AG04449 (cell line): ENCODE measurements around the gene NEK11.

Experiments
- CTCF ChIA-PET: fragments of 350-600 bp; formaldehyde crosslinking; extraction: SDS; loops from one replicate; lab custom pipeline; 2021; ENCODE audit warnings: antibody characterized with exemption; lab: Yijun Ruan, JAX
- POLR2A ChIA-PET: fragments of 400-600, 350-600 bp; formaldehyde crosslinking; extraction: SDS; loops from one replicate; lab custom pipeline; 2020; ENCODE audit warnings: antibody characterized with exemption, inconsistent platforms; lab: Yijun Ruan, JAX
- DNase-seq: peaks from one replicate; pipeline ENCODE4 v3.0.0-alpha.2; 2010; ENCODE audit warnings: low read depth, low spot score
- H3K4me3 ChIP-seq: 2 replicates; pipeline ENCODE4 v1.5.1; 2011; ENCODE audit warnings: low read depth, mild to moderate bottlenecking, control low read depth, low read length
- TF ChIP-seq, protein P1 (sequence below): IDR thresholded peaks from one replicate; pipeline ENCODE4 v1.5.1; 2011; ENCODE audit warnings: mild to moderate bottlenecking, moderate library complexity, low read length, control low read depth, inconsistent platforms; ENCODE audit not compliant: insufficient read depth; ENCODE audit errors: missing control alignments

NEK11 gene

DNA sequence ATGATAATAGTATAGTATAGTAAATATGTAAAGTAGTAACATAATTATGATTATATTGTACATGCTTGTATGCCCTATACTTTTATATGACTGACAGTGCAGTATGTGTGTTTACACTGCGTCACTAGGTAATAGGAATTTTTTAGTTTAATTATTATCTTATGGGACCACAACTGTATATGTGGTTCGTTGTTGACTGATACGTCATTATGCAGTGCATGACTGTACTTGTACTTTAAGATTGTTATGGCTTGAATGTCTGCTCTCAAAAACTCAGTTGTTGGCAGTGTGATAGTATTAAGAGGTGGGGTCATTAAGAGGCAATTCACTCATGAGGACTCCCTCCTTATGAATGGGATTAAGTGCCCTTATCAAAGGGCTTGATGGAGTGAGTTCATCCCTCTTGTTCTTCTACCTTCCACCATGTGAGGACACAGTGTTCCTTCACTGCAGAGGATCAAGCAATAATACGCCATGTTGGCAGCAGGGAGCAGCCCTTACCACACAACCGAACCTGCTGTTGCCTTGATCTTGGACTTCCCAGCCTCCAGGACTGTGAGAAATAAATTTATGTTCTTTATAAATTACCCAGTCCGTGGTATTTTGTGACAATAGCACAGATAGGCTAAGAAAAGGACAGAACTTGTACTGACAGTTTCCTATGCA is 152.2 kb downstream of the NEK11 start:
- DNase-seq, result no peak
- no peak overlapping the region for H3K4me3 ChIP-seq
- TF ChIP-seq, protein P1, sequence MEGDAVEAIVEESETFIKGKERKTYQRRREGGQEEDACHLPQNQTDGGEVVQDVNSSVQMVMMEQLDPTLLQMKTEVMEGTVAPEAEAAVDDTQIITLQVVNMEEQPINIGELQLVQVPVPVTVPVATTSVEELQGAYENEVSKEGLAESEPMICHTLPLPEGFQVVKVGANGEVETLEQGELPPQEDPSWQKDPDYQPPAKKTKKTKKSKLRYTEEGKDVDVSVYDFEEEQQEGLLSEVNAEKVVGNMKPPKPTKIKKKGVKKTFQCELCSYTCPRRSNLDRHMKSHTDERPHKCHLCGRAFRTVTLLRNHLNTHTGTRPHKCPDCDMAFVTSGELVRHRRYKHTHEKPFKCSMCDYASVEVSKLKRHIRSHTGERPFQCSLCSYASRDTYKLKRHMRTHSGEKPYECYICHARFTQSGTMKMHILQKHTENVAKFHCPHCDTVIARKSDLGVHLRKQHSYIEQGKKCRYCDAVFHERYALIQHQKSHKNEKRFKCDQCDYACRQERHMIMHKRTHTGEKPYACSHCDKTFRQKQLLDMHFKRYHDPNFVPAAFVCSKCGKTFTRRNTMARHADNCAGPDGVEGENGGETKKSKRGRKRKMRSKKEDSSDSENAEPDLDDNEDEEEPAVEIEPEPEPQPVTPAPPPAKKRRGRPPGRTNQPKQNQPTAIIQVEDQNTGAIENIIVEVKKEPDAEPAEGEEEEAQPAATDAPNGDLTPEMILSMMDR, result no peak
- ChIA-PET POLR2A (no interaction called here), CTCF (no interaction called here)

DNA sequence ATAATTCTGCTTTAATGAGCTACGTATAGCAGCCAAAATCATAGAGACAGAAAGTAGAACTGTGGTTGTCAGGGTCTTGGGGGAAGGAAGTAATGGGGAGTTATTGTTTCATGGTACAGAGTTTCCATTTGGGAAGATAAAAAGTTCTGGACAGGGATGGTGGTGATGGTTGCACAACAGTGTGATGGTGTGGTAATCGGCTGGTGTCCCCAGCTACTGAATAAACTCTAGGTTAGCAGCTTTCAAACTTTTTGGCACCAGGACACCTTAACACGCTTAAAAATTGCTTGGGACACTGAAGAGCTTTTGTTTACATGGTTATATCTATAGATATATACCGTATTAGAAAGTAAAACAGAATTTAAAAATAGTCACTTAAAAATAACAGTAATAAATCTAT is 166.0 kb downstream of the NEK11 start:
- ChIA-PET CTCF (no interaction called here), POLR2A (interaction anchor here (0.8 kb wide), 1 partner anchor 29 kb away, joined by 3 read pairs; no protein-coding TSS in a partner anchor)
- no peak overlapping the region for H3K4me3 ChIP-seq
- no peak for DNase-seq
- TF ChIP-seq, protein P1, result no peak

DNA sequence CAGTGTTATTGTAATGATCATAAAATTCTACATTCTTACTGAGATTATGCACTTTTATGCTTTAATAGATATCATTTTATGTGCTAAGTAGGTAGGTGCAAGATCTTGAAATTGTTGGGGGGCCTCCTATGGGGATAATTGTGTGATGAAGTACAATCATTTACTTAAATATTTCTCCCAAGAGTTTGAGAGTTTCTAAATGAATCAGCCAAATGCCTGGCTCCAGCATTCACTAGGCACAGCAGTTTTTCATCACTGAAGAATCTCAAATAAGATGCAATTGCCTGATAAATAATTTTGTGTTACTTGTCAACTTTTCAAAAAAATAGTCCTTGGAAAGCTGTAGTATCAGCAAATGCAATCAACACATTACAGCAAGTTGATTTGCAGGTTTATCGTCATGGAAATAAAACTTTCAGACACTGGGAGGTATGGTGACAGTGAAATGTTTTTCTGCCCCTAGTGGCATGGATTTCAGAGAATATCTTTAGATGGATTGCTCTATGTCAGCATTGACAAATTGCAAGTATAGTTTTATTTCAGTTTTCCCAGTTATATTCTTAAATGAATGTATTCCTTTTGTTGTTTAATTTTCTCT is 167.1 kb downstream of the NEK11 start:
- TF ChIP-seq, protein P1, result no peak
- POLR2A ChIA-PET, result no interaction called here
- CTCF ChIA-PET, result no interaction called here

DNA sequence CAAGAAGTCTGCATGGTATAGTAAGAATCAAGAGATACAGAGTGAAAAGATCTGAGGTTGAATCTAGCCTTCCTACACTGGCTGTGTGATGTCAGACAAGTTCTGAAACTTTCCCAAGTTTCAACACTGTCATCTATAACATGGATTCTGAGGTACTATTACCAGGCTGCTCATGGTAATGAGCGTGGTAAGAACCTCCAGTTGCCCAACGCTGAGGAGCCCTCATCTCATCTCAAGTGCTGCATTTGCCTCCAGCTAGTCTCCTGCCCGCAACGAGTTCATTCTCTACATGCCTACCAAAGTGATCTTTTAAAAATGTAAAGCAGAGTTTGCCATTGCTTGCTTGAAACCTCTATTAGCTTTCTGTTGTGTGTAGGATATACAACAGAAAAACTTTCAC is 168.1 kb downstream of the NEK11 start:
- no peak overlapping the region for H3K4me3 ChIP-seq
- no peak for DNase-seq
- POLR2A ChIA-PET, result no interaction called here
- TF ChIP-seq, protein P1, result no peak
- CTCF ChIA-PET, result no interaction called here

More for the DNA sequence above, 167.1 kb downstream of the NEK11 start:
- no peak overlapping the region for H3K4me3 ChIP-seq
- no peak for DNase-seq

DNA sequence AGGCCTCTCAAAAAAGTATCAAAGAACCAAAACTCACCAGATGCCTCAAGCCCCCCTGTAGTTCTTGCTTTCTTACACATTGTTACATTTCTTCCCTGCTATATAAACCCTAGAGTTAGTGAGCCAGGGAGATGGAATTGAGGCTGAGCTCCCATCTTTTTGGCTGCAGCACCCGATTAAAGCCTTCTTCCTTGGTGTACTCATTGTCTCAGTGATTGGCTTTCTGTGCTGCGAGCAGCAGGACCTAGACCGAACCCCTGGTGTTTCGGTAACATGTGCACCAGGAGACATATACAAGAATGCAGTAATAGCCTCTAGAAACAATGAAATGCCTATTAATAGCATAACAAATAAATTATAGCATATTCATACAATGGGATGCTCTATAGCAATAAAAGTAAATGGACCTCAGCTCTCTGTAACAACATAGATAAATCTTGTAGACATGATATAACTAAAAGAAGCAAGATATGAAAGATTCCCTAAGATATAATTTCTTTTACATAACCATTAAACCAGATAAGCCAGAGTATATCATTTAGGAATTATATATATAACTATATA is 174.0 kb downstream of the NEK11 start:
- DNase-seq, result no peak
- ChIA-PET POLR2A (no interaction called here), CTCF (no interaction called here)
- TF ChIP-seq, protein P1, result no peak
- H3K4me3 ChIP-seq, result no peak overlapping the region

DNA sequence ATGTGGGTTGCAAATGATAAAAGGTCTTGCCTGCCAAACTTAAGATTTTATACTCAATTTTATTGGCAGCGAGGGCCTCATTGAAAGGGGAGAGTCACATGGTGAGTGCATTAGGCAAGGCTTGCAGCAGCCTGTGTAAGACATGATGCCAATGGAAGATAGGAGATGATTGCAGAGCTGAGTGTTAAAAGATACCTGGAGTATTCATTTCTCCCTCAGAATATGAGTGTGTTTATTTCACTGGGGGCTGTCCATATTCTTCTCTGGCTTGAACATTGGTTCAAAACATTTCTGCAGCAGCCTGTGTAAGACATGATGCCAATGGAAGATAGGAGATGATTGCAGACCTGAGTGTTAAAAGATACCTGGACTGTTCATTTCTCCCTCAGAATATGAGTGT is 189.7 kb downstream of the NEK11 start:
- POLR2A ChIA-PET, result no interaction called here
- DNase-seq, result no peak
- TF ChIP-seq, protein P1, result no peak
- H3K4me3 ChIP-seq, result no peak overlapping the region
- CTCF ChIA-PET, result interaction anchor here (0.8 kb wide), 1 partner anchor 109 kb away, joined by 3 read pairs; no protein-coding TSS in a partner anchor
